Pulmonary artery endothelial cell (primary cell): ENCODE results near the gene MBNL1. TPM values are rescaled to one million over a fixed set of nuclear protein-coding genes. Genes with fewer than 3 reads are reported as not detected.
"Not testable (repeated sequence)": the region's sequence is repeated elsewhere in the genome, so short reads cannot be mapped to it uniquely, and the experiment has no call there.

Experiments used
- DNase-seq: peaks from one replicate; pipeline ENCODE4 v3.0.0-alpha.2; 2011; ENCODE audit warnings: low read depth, low spot score
- total RNA-seq: library from RNA; depleted of rRNA; stranded (reverse); fragments of >200 nt; gene quantifications from 2 replicates; pipeline ENCODE4 v1.2.3, GENCODE V29; 2014

The MBNL1 gene
- total RNA-seq, 1 donor from 2014 or later: 361 TPM

- no peak for DNase-seq
These were observed 78.0 kb downstream of the MBNL1 start for GRCh38 chr3:152346740-152347139.

- no peak for DNase-seq
These were observed 79.9 kb downstream of the MBNL1 start for GRCh38 chr3:152348436-152349177.

- no peak for DNase-seq
These were observed 80.7 kb downstream of the MBNL1 start for GRCh38 chr3:152349392-152349791.

GRCh38 chr3:152350139-152350538 lies 81.4 kb downstream of the MBNL1 start:
- DNase-seq: no peak

GRCh38 chr3:152350776-152351175 lies 82.0 kb downstream of the MBNL1 start:
- DNase-seq: no peak

DNA sequence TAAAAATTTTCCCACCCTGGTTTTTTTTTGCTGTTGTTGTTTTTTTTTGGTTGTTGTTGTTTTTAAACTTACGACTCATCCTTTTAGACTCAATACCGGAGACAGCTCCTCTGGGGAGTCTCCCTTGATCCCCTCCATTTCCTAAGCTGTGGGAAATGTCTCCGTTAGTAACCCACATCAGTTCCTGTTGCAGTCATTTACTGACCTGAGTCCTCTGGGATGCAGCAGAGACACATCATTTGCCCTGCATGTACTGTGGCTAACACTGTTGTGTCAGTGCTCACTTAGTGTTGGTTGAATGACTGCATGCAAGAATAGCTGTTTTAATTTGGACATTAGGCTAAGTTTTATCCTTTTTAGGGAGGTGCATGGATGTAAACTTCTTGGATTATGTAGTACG lies 83.8 kb downstream of the MBNL1 start:
- DNase-seq: no peak

- DNase-seq: no peak
These were observed 84.8 kb downstream of the MBNL1 start for GRCh38 chr3:152353578-152353977.

DNA sequence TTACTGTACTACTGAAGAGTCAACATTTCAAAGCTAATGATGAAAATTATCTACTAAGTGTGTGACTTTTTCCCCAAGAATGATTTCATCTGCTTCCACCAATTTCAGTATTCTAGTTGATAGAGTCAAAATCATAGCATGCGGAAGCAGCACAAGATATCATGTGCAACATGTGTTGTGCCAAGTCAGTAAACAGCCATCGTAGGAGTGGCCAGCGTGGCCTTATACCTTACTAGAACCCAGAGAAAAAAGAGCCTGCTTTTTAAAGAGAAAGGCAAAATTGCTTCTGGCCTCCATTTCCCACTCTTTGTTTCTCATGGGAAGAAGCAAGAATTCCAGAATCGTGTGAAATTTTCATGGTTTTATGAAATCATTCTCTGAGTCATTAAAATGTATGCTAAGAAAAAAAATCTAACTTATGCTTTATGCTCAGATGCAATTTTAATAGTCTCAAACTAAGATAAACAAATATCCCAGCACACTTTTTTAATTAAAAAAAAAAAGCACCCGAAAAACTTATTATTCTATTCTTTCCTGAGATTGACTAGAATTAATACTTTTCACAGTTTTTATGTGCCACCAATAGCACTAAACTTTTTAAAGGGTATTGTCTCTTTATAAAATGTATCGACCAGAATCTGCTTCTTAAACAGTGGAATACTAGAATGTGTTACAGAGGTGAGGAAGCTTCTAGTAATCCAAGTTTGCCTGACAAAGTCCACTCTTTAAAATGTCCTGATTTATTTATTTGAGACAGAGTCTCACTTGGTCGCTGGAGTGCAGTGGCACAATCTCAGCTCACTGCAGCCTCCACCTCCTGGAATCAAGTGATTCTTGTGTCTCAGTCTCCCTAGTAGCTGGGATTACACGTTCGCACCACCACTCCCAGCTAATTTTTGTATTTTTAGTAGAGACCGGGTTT lies 87.3 kb downstream of the MBNL1 start:
- no peak for DNase-seq

GRCh38 chr3:152356870-152357276 lies 88.1 kb downstream of the MBNL1 start:
- DNase-seq: no peak

DNA sequence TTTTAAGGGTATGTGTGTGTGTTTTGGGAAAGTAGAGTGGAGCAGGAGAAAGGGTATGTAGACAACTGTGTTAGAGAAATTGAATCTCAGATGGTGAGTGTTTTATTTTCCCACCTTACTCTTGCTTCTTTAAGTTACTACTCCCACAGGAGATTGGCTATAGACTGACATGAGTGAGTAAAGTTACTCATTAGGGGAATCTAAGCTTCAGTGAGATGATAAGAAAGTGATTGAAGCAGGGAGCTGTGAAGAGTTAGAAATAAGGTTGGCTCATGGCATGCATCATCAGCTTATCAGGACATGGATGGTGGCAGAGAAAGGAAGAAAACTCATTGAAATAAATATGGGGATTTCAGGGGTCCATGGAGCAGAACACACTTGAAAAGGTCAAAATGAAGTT lies 88.9 kb downstream of the MBNL1 start:
- no peak for DNase-seq

DNA sequence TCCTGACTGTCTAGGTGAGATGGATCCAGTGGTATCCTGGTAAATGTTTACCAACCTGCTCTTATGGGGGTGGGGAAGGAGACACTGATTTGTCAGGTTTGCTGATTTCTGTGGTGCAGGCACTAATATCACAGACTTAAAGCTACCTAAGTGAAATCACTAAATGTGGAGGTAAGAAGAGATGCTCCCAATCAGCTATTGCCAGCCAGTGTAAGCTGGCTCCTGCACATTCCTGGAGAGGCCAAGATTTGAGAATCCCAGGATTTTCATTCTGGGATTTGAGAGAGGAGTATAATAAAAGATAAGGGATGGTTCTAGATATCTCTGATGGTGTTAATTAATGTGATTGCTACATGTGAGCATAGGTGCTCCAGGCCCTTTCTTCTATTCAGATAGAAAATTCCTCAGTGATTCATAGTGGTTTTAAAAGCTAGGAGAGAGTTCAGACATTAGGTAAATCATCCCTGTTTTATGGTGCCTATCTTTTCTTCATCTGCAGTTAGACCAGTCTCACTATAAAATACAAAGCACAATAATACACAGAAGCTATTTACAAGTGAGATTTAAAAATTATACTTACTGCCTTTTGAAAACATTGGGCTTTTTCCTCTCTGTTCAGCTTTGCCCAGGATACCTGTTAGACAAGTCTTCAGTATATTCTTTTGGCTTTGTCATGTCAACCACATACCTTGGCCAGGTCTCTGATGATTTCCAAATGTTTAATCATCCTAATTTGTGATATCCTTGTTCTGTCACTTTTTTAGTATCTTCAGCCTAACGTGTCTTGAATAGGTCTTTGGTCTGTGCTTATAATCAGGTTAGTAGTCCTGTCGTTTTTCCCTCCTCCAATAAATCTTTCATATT lies 90.9 kb downstream of the MBNL1 start:
- no peak for DNase-seq

DNA sequence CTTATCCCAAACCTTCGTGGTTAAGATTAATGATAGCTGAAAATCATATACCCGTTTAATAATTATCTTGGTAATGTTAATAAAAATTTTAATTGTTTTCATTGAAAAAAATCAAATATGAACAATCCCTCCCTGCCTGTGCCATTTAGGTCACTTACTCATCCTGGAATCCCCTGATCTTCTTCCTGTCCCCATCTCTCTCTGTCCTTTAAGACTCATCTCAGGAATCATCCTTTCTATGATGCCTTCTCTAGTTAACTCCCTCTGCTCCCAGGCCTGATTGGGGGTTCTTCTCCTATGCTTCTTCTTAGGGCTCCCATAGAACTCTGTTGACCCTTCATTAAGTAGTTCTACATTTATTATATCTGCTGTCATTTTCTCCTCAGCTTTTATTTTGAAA lies 91.6 kb downstream of the MBNL1 start:
- no peak for DNase-seq

DNA sequence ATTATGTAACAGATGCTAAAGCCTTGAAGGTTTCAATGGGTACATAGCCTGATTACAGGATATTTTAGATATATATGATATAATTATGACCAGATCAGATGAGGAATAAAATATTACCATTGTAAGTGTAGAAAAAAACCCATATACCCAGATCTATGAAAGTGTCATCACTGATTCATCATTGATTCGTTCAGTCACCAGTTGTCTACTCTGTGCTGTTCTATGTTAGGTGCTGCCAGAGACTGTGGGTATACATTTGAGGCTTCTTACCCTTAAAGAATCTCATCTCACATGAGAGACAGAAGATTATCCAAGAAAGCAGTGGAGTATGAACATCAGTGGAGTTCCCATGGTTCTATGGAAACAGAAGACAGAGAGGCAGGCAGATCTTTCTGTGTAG lies 92.2 kb downstream of the MBNL1 start:
- no peak for DNase-seq

GRCh38 chr3:152362086-152362485 lies 93.4 kb downstream of the MBNL1 start:
- DNase-seq: no peak

DNA sequence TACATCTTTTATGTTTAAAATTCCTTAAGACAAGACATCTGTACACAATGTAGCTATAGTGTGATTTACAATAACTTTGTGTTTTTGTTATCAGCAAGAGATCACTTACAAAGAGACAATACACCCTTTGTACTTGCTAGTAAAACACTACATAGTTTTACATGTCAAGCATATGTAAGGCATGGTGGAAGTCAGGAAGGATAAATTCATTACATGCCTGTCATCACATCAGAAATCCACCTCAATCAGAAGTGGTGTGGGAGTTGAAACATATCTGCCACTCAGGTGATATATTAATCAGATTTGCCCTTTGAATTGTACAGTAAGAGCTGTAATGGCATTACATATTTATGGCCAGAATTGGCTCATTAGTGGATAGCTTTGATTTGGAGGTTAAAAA lies 95.5 kb downstream of the MBNL1 start:
- no peak for DNase-seq

- no peak for DNase-seq
These were observed 96.4 kb downstream of the MBNL1 start for GRCh38 chr3:152365126-152365525.

GRCh38 chr3:152365766-152366593 lies 97.3 kb downstream of the MBNL1 start:
- DNase-seq: no peak

- not testable (repeated sequence) for DNase-seq
These were observed 98.5 kb downstream of the MBNL1 start for GRCh38 chr3:152367192-152367591.

DNA sequence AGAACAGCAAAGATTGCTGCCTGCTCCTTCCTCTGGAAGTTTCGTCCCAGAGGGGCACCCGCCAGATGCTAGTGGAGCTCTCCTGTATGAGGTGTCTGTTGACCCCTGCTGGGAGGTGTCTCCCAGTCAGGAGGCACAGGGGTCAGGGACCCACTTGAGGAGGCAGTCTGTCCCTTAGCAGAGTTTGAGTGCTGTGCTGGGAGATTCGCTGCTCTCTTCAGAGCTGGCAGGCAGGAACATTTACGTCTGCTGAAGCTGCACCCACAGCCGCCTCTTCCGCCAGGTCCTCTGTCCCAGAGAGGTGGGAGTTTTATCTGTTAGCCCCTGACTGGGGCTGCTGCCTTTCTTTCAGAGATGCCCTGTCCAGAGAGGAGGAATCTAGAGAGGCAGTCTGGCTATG lies 103.9 kb downstream of the MBNL1 start:
- DNase-seq: not testable (repeated sequence)

GRCh38 chr3:152373379-152373778 lies 104.7 kb downstream of the MBNL1 start:
- no peak for DNase-seq
